B cell (primary cell): Measurements from ENCODE around the gene SURF2. TPM values are rescaled to one million over a fixed set of nuclear protein-coding genes. Genes with fewer than 3 reads are reported as not detected.

ENCODE experiments used
- ATAC-seq: fragments of 200-7000 bp; cut with Tn5 transposase; one replicate; pipeline ENCODE4 v1.10.0; 2021; ENCODE audit warnings: low read depth, mild to moderate bottlenecking, moderate number of reproducible peaks, moderate library complexity
- CTCF ChIA-PET: fragments of 350-600 bp; sonication (Branson Sonifier 250); formaldehyde crosslinking; loops from one replicate; lab custom pipeline; 2021; ENCODE audit warnings: antibody characterized with exemption, inconsistent platforms; lab: Charles Lee
- POLR2A ChIA-PET: fragments of 350-600 bp; sonication (Branson Sonifier 250); formaldehyde crosslinking; loops from one replicate; lab custom pipeline; 2021; ENCODE audit warnings: antibody characterized with exemption; lab: Charles Lee
- DNase-seq: peaks from one replicate; pipeline ENCODE4 v3.0.0; 2013
- H2AFZ ChIP-seq: 2 replicates; pipeline ENCODE4 v1.6.1; 2012; ENCODE audit warnings: mild to moderate bottlenecking, low read depth, low read length; ENCODE audit not compliant: insufficient read depth, poor library complexity, severe bottlenecking
- H3K27ac ChIP-seq, 2 donors: 1 replicate in 1 of 2; 2 replicates in 1 of 2; pipeline ENCODE4 v1.5.1; 2012 to 2013; ENCODE audit warnings: low read length in 2 of 2, mild to moderate bottlenecking in 2 of 2, moderate library complexity in 1 of 2
- H3K27me3 ChIP-seq, 4 experiments: fragments of 200-600 bp in 1 of 4; sonication (generic) in 1 of 4; replicated peaks in 1 of 4; 1 replicate in 2 of 4; 2 replicates in 2 of 4; pipeline versions ENCODE4 v1.6.1 to v1.7.0; 2013 to 2016; ENCODE audit warnings: low read length in 3 of 4, mild to moderate bottlenecking in 2 of 4, mixed read lengths in 1 of 4, moderate library complexity in 1 of 4; ENCODE audit not compliant: insufficient read depth in 4 of 4, control insufficient read depth in 3 of 4; ENCODE audit errors: control extremely low read depth in 1 of 4
- H3K36me3 ChIP-seq, 2 experiments: replicated peaks in 1 of 2; 1 replicate in 1 of 2; 2 replicates in 1 of 2; pipeline versions ENCODE4 v1.6.1 to v1.7.1; 2013; ENCODE audit warnings: low read length in 1 of 2; ENCODE audit not compliant: insufficient read depth in 2 of 2, control insufficient read depth in 1 of 2; ENCODE audit errors: control extremely low read depth in 1 of 2, extremely low read depth in 1 of 2
- H3K4me1 ChIP-seq, 2 donors: fragments of 200-600 bp in 1 of 2; sonication (generic) in 1 of 2; 1 replicate in 1 of 2; 2 replicates in 1 of 2; pipeline versions ENCODE4 v1.5.1 to v1.6.1; 2013 to 2017; ENCODE audit warnings: low read length in 2 of 2; ENCODE audit not compliant: control insufficient read depth in 2 of 2, insufficient read depth in 2 of 2
- H3K4me2 ChIP-seq: replicated peaks from 2 replicates; pipeline ENCODE3; 2012; ENCODE audit warnings: mild to moderate bottlenecking, low read depth, low read length; ENCODE audit not compliant: poor library complexity, severe bottlenecking
- H3K4me3 ChIP-seq, 5 experiments: fragments of 200-600 bp in 1 of 5; sonication (generic) in 1 of 5; 1 replicate in 3 of 5; 2 replicates in 2 of 5; pipeline versions ENCODE4 v1.5.1 to v1.7.0; 2011 to 2016; ENCODE audit warnings: low read length in 4 of 5, mild to moderate bottlenecking in 4 of 5, low read depth in 2 of 5, control low read depth in 1 of 5, moderate library complexity in 1 of 5; ENCODE audit not compliant: insufficient read depth in 1 of 5; ENCODE audit errors: control extremely low read depth in 1 of 5, extremely low read depth in 1 of 5
- H3K79me2 ChIP-seq: fragments of 200-600 bp; sonication (generic); one replicate; pipeline ENCODE4 v1.6.0; 2016; ENCODE audit warnings: low read length; ENCODE audit not compliant: control insufficient read depth, insufficient read depth
- H3K9ac ChIP-seq: fragments of 200-600 bp; sonication (generic); 2 replicates; pipeline ENCODE4 v1.6.1; 2017; ENCODE audit warnings: mild to moderate bottlenecking, low read length, moderate library complexity
- H3K9me3 ChIP-seq, 3 donors: one replicate each; pipeline versions ENCODE4 v1.6.1 to v1.7.1; 2013; ENCODE audit warnings: low read length in 2 of 3; ENCODE audit not compliant: control insufficient read depth in 2 of 3, insufficient read depth in 1 of 3; ENCODE audit errors: control extremely low read depth in 1 of 3
- H4K20me1 ChIP-seq: 2 replicates; pipeline ENCODE4 v1.6.0; 2012; ENCODE audit warnings: mild to moderate bottlenecking, low read length; ENCODE audit not compliant: insufficient read depth, control insufficient read depth, poor library complexity, severe bottlenecking
- H3K27ac Mint-ChIP-seq: one replicate; pipeline ENCODE4 v1.8.0; 2021; ENCODE audit warnings: mixed read lengths
- H3K27me3 Mint-ChIP-seq: one replicate; pipeline ENCODE4 v1.8.0; 2021; ENCODE audit warnings: mixed read lengths
- H3K4me1 Mint-ChIP-seq: one replicate; pipeline ENCODE4 v1.8.0; 2021; ENCODE audit warnings: mixed read lengths
- H3K4me3 Mint-ChIP-seq: one replicate; pipeline ENCODE4 v1.8.0; 2021; ENCODE audit warnings: mixed read lengths
- H3K9me3 Mint-ChIP-seq: one replicate; pipeline ENCODE4 v1.8.0; 2022; ENCODE audit warnings: mixed read lengths; ENCODE audit not compliant: insufficient read depth
- EZH2 ChIP-seq: IDR thresholded peaks from 2 replicates; pipeline ENCODE4 v1.6.1; 2012; ENCODE audit warnings: borderline replicate concordance, low read depth, mild to moderate bottlenecking, moderate library complexity, low read length; ENCODE audit not compliant: insufficient read depth, poor library complexity, severe bottlenecking
- WGBS: methylation state at CpG from one replicate; pipeline ENCODE4 v1.1.5; 2013; ENCODE audit warnings: missing lambda C conversion rate; ENCODE audit not compliant: insufficient coverage; 5-methylcytosine and 5-hydroxymethylcytosine counted together
- intact Hi-C: fragments of 100-400 bp; cut with micrococcal nuclease; formaldehyde crosslinking; loops from one replicate; pipeline ENCODE4 v1.10.0; 2022
- polyA plus RNA-seq: library from polyadenylated mRNA; depleted of rRNA; stranded (reverse); fragments of >200 nt; gene quantifications from 2 replicates; pipeline ENCODE4 v1.2.3, GENCODE V29; 2012
- total RNA-seq, 2 donors: library from RNA; stranded (reverse); fragments of 120-200 nt in 1 of 2; gene quantifications; 1 replicate in 1 of 2; 2 replicates in 1 of 2; pipeline versions ENCODE4 v1.2.3 to v1.2.4, GENCODE V29; 2013 to 2022
- TF ChIP-seq, protein P1 (sequence below): fragments of 200-600 bp; IDR thresholded peaks from one replicate; pipeline ENCODE4 v1.8.0; 2022; ENCODE audit warnings: antibody characterized with exemption, mild to moderate bottlenecking

Gene SURF2
- total and polyA plus RNA-seq, 2 donors (not counting 1 experiment from before 2014, with no cell fraction given): 17.1 to 17.3 TPM

DNA sequence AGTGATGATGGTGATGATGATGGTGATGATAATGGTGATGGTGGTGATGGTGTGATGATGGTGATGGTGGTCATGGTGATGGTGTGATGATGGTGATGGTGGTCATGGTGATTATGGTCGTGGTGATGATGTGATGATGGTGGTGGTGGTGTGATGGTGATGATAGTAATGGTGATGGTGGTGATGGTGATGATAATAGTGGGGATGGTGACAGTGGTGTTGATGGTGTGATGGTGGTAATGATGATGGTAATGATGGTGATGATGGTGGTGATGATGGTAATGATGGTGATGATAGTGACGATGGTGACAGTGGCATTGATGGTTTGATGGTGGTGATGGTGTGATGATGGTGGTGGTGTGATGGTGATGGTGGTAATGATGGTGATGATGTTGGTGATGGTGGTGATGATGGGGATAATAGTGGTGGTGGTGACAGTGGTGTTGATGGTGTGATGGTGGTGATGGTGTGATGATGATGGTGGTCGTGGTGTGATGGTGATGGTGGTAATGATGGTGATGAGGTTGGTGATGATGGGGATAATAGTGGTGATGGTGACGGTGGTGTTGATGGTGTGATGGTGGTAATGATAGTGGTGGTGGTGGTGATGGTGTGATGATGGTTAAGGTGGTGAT is 26.3 kb downstream of the SURF2 start:
- intact Hi-C loops: no loop called here
- Histone ChIP-seq H3K9ac (no peak overlapping the region), H3K4me3 (no peak overlapping the region), H4K20me1 (no peaks in the 10 kb centered on the region), H3K79me2 (no peaks in the 10 kb centered on the region), H3K36me3 (no peaks in the 10 kb centered on the region), H3K27me3 (no peaks in the 10 kb centered on the region), H2AFZ (no peak overlapping the region), H3K4me1 (no peaks in the 10 kb centered on the region), H3K27ac (no peak overlapping the region), H3K4me2 (no peak overlapping the region), H3K9me3 (no peaks in the 10 kb centered on the region)
- no peaks in the 10 kb centered on the region for H3K4me1 Mint-ChIP-seq
- TF ChIP-seq, protein P1, sequence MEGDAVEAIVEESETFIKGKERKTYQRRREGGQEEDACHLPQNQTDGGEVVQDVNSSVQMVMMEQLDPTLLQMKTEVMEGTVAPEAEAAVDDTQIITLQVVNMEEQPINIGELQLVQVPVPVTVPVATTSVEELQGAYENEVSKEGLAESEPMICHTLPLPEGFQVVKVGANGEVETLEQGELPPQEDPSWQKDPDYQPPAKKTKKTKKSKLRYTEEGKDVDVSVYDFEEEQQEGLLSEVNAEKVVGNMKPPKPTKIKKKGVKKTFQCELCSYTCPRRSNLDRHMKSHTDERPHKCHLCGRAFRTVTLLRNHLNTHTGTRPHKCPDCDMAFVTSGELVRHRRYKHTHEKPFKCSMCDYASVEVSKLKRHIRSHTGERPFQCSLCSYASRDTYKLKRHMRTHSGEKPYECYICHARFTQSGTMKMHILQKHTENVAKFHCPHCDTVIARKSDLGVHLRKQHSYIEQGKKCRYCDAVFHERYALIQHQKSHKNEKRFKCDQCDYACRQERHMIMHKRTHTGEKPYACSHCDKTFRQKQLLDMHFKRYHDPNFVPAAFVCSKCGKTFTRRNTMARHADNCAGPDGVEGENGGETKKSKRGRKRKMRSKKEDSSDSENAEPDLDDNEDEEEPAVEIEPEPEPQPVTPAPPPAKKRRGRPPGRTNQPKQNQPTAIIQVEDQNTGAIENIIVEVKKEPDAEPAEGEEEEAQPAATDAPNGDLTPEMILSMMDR: no peak
- no peak overlapping the region for H3K4me3 Mint-ChIP-seq
- CTCF ChIA-PET: no interaction called here
- ATAC-seq (no peak), DNase-seq (no peak)
- 97% methylated on average over 4 of the region's 4 CpGs for WGBS
- H3K27me3 Mint-ChIP-seq: no peaks in the 10 kb centered on the region
- H3K27ac Mint-ChIP-seq: no peak overlapping the region
- H3K9me3 Mint-ChIP-seq: no peaks in the 10 kb centered on the region
- POLR2A ChIA-PET: no interaction called here

DNA sequence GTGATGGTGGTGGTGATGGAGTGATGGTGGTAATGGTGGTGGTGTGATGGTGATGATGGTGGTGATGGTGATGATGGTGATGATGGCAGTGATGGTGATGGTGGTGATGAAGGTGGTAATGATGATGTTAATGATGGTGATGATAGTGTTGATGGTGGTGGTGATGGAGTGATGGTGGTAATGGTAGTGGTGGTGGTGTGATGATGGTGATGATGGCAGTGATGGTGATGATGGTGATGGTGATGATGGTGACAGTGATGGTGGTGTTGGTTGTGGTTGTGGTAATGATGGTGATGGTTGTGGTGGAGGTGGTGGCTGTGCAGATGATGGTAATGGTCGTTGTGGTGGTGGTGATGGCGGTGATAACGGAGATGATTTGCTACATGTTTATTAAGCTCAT is 27.1 kb downstream of the SURF2 start:
- TF ChIP-seq, protein P1: no peak
- TF ChIP-seq EZH2: no peak
- H3K27me3 Mint-ChIP-seq: no peaks in the 10 kb centered on the region
- Histone ChIP-seq H3K27me3 (no peaks in the 10 kb centered on the region), H3K9me3 (no peaks in the 10 kb centered on the region), H3K4me2 (no peak overlapping the region), H4K20me1 (no peaks in the 10 kb centered on the region), H2AFZ (no peak overlapping the region), H3K27ac (no peak overlapping the region), H3K79me2 (no peaks in the 10 kb centered on the region), H3K4me3 (no peak overlapping the region), H3K9ac (no peak overlapping the region), H3K4me1 (no peaks in the 10 kb centered on the region), H3K36me3 (no peaks in the 10 kb centered on the region)
- ChIA-PET POLR2A (no interaction called here), CTCF (no interaction called here)
- no peak overlapping the region for H3K4me3 Mint-ChIP-seq
- no peak for DNase-seq
- H3K27ac Mint-ChIP-seq: no peak overlapping the region
- no peaks in the 10 kb centered on the region for H3K9me3 Mint-ChIP-seq
- WGBS: 100% methylated on average over 3 of the region's 3 CpGs
- no peak for ATAC-seq
- no peaks in the 10 kb centered on the region for H3K4me1 Mint-ChIP-seq
- intact Hi-C loops: no loop called here
